RPMI7951 (cell line): Measurements from ENCODE around the gene SEC23B. TPM values are rescaled to one million over a fixed set of nuclear protein-coding genes. Genes with fewer than 3 reads are reported as not detected.

ENCODE experiments used
- DNase-seq: peaks from one replicate; pipeline ENCODE4 v3.0.0-alpha.2; 2012; ENCODE audit warnings: low read depth
- total RNA-seq: library from RNA; depleted of rRNA; stranded (reverse); fragments of >200 nt; shearing (Covaris generic); gene quantifications from 2 replicates; pipeline ENCODE4 v1.2.3, GENCODE V29; 2014; rRNA removed

SEC23B gene
- total RNA-seq, 1 experiment from 2014 or later: 108 TPM

GRCh38 chr20:18587665-18588573 lies 80.2 kb downstream of the SEC23B start, which contains the start of gene DTD1:
TSS of gene DTD1 (plus strand) at chr20:18588054. CDS start at chr20:18588073, 19 bp downstream.
- DNase-seq: peak; percentile 86

DNA sequence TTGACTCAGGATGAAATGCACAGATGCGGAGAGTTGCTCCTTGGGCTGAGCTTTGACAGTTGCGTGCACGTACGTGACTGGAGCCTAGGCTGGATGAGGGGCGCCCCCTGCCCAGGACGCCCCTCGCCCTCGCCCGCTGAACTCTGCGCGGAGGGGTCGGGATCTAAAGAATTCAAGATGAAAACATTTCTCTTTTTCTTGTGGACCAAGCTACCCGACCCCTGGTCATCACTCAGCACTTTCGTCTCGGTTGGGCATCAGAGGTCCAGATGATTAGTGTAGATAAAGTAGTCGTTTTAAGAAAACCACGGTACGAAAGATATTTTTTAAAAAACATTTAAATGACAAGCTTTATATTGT lies 80.8 kb downstream of the SEC23B start:
- DNase-seq: no peak

DNA sequence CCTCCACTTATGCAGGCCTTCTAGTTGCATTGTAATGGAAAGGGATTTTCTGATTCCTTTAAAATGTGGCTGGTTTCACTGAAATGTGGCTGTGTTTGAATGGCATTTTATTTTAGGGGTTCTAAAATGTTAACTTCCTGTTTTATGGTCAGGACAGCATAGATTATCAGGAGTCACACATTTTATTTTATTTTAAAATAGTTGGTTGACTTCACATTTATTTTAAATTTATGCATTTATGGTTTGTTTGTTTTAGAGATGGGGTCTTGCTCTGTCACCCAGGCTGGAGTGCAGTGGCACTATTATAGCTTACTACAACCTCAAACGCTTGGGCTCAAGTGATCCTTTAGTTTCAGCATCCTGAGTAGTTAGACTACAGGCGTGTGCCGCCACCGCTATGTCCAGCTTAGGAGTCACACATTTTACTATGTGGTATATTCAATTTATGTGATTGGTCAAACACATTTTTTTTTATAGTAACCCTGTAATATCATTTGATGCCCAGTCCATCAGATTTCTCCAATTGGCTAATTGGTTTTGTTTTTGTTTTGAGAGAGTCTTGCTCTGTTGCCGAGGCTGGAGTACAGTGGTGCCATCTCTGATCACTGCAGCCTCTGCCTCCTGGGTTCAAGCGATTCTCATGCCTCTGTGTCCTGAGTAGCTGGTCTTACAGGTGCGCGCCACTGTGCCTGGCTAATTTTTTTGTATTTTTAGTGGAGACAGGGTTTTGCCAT lies 82.4 kb downstream of the SEC23B start:
- peak; percentile 19 for DNase-seq

DNA sequence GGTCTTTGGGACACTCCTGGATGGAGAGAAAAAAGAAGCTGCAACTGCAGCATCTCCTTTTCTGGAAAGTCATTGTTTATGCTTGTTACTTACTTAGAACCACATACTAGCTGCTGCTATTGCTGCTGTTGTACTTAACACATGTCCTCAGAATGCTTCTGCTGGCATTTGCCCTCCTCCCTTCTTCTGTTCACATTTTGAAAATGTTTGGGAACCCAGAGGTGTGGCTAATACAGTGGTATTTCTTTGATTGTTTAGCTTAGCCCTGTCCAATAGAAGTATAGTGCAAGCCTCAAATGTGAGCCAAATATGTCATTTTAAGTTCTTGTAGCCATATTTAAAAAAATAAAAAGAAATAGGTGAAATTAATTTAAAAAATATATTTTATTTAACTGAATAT lies 88.5 kb downstream of the SEC23B start:
- no peak for DNase-seq

DNA sequence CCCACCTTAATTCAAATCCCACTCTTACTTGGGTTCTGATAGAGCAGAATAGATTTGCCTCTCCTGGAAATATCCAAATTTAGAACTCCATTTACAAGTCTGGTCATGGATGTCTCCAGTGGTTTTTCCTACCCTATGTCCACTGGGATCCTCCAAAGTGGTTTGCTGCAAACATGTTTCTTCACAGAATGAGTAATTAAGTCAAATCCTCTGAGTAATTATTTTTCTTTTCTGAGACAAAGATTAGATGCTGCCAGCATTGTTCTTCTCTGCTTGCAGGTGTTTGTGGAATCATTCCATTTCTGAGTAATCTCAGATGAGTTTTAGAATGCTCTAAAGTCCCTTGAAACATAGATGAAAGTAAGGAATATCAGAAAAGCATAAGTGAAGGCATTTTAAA lies 102.0 kb downstream of the SEC23B start:
- DNase-seq: no peak

Other genes with a start within 250 kb of the SEC23B start
- gene ZNF133, start 219.4 kb upstream of the SEC23B start, total RNA-seq: 25.9 and 29.7 TPM in 2 replicates
- gene DZANK1, start 40.9 kb upstream of the SEC23B start, total RNA-seq: 2.1 and 3.2 TPM in 2 replicates
- 28.7 and 29.7 TPM in 2 replicates for gene POLR3F, start 40.5 kb upstream of the SEC23B start, total RNA-seq
- gene RBBP9, start 10.7 kb upstream of the SEC23B start, total RNA-seq: 42.5 and 50.4 TPM in 2 replicates
- gene SMIM26, start 59.5 kb downstream of the SEC23B start, total RNA-seq: 234 and 299 TPM in 2 replicates
- gene DTD1, start 80.1 kb downstream of the SEC23B start, total RNA-seq: 109 and 127 TPM in 2 replicates